LNCAP (cell line): ENCODE results near the gene STIP1.

ENCODE experiments used
- TF ChIP-seq, protein P1 (sequence below): fragments of 450-650 bp; IDR thresholded peaks from 2 replicates; pipeline ENCODE4 v1.5.1; 2017; ENCODE audit warnings: mild to moderate bottlenecking

The STIP1 gene

DNA sequence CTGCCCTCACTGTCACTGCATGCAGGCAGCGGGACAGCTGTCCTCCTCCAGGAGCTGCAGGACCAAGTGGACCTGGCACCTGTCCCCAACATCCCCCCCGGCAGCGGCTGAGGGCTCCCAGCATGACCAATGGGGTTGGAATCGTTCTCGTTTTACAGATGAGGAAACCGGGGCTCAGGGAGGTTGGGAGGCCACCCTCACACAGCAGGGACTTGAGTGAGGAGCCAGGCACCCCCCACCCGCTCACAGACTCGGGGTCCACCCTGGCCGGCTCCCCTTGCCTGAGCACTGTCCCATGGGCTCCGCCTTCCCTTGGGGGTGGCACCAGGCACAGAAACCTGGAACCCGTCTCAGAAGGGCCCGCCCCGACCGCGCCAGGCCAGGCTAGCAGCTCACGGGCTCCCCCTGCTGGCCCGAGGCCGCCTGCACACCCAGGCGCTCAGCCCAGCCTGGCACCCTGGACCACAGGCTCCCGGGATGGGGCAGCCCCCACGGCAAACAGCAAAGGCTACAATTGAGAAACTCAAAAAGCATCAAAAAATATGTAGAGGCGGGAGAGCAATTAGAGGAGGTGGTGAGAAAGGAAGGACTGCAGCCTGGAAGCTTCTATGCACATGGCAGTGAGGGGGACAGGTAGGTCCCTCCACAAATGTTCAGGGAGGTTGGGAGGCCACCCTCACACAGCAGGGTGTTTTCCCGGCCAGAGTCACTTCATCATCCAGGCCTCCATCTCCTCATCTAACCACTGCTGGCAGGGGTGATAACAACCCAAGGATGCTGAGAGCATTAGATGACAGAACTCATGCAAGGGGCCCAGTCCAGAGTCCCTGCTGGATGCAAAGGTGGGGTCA lies 32.9 kb upstream of the STIP1 start:
- TF ChIP-seq, protein P1, sequence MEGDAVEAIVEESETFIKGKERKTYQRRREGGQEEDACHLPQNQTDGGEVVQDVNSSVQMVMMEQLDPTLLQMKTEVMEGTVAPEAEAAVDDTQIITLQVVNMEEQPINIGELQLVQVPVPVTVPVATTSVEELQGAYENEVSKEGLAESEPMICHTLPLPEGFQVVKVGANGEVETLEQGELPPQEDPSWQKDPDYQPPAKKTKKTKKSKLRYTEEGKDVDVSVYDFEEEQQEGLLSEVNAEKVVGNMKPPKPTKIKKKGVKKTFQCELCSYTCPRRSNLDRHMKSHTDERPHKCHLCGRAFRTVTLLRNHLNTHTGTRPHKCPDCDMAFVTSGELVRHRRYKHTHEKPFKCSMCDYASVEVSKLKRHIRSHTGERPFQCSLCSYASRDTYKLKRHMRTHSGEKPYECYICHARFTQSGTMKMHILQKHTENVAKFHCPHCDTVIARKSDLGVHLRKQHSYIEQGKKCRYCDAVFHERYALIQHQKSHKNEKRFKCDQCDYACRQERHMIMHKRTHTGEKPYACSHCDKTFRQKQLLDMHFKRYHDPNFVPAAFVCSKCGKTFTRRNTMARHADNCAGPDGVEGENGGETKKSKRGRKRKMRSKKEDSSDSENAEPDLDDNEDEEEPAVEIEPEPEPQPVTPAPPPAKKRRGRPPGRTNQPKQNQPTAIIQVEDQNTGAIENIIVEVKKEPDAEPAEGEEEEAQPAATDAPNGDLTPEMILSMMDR: peak; percentile 100

- TF ChIP-seq, protein P1: no peak
Measured at GRCh38 chr11:64153812-64154211, 32.2 kb upstream of the STIP1 start.

DNA sequence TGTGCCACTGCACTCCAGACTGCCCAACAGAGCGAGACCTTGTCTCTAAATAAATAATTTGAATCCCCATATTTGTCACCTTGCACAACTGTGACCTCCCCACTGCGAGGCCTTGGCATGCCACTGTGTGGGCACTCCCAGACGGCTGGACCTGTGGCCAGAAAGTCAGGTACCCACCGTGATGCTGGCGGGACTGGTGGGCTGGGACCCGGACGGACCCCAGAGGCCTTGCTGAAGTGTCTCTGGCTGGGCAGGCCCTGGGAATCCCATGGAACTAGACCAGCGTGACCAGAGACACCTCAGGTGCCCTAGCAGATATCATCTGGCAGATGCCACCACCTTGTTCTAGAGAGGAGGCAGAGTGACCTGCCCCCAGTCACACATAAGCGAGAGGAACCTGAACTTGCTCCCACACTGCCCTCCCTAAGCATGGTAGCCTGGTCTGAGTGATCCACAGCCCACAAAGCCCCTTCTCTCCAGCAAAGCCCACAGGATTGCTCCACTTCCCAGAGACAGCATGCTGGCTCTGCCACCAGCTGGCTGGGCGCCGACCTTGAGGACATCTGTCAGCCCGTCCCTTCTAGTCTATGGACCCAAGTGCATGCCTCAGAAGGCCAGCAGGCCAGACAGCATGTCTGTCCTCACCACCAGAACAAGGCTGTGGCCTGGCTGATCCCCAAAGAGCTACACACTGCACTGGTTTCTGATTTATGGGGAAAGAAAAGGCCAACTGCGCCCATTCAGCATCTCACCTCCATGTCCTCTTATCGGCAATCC lies 29.5 kb upstream of the STIP1 start:
- TF ChIP-seq, protein P1: no peak

DNA sequence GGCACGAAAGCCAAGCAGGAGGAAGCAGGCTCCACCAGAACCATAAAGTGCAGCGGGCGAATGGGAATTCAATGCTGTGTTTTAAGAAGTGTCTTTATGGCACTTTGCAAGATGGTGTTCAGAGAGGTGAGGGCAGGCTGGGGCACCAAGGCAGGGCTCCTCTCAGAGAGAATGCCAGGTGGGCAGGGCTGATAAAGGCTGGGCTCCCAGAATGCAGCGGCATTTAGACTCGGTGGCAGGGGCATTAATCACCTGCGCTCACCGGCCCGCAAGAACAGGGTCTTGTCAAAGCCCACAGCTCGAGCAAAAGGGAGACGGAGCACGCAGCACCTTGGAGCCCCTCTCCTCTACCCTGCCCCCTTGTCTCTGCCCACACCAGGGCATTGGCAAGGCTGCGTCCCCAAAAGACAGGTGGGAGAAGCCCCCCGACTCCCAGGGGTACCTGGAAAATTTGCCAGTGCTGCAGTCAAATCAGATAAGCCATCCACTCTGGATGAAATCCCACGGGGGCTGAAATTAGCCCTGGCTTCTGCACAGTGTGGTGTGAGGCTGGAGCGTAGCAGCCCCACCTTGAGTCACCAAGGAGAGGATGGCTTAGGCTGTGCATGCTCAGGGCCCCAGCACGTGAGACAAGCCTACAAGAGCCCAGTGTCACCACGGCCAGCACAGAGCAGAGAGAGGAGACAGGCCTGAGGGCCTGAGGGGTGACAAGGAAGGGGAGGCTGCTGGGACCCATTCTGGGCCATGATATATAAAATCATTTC lies 28.2 kb upstream of the STIP1 start:
- TF ChIP-seq, protein P1: no peak

- TF ChIP-seq, protein P1: no peak
Measured at GRCh38 chr11:64161037-64161436, 24.9 kb upstream of the STIP1 start.

DNA sequence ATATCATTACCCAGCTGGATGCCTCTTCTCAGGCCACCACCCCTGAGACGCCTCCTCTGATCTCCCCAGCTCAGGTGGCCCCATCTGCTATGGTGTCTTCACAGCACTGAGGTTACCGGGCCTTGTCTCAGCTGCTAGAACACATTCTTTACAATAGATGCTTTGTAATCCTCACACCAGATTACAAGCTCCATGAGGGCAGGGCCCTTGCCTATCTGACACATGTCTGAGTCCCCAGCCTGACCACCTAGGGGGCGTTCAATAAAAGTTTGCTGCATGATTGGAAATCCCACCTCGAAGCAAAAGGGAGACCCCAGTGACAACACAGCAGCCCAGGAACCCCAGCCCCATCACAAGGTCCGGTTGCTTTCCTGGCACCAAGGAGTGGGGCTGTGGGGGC lies 22.0 kb upstream of the STIP1 start:
- TF ChIP-seq, protein P1: no peak
